GM23248 (cell line): ENCODE results near the gene PAOX. TPM values are rescaled to one million over a fixed set of nuclear protein-coding genes. Genes with fewer than 3 reads are reported as not detected.

Source experiments
- DNase-seq: peaks from one replicate; pipeline ENCODE4 v3.0.0-alpha.2; 2015
- H2AFZ ChIP-seq: fragments of 200-600 bp; sonication (generic); 2 replicates; pipeline ENCODE4 v1.6.1; 2016; ENCODE audit warnings: antibody characterized with exemption
- H3F3A ChIP-seq: fragments of 200-600 bp; sonication (generic); 2 replicates; pipeline ENCODE4 v1.6.1; 2016; ENCODE audit warnings: mild to moderate bottlenecking, antibody characterized with exemption, mixed run types; ENCODE audit not compliant: insufficient read depth
- H3K27ac ChIP-seq: fragments of 200-600 bp; sonication (generic); 2 replicates; pipeline ENCODE4 v1.5.1; 2016; ENCODE audit warnings: mild to moderate bottlenecking
- H3K27me3 ChIP-seq: fragments of 200-600 bp; sonication (generic); replicated peaks from 2 replicates; pipeline ENCODE4 v1.6.1; 2016; ENCODE audit warnings: mild to moderate bottlenecking; ENCODE audit not compliant: insufficient read depth
- H3K36me3 ChIP-seq: fragments of 200-600 bp; sonication (generic); 2 replicates; pipeline ENCODE4 v1.6.1; 2016; ENCODE audit warnings: low read depth, mild to moderate bottlenecking
- H3K4me1 ChIP-seq: fragments of 200-600 bp; sonication (generic); 2 replicates; pipeline ENCODE4 v1.6.1; 2016; ENCODE audit warnings: mild to moderate bottlenecking; ENCODE audit not compliant: insufficient read depth
- H3K4me2 ChIP-seq: fragments of 200-600 bp; sonication (generic); one replicate; pipeline ENCODE4 v1.6.1; 2016; ENCODE audit warnings: mild to moderate bottlenecking; ENCODE audit not compliant: unreplicated experiment
- H3K4me3 ChIP-seq: fragments of 200-600 bp; sonication (generic); 2 replicates; pipeline ENCODE4 v1.5.1; 2016; ENCODE audit warnings: mild to moderate bottlenecking
- H3K79me2 ChIP-seq: fragments of 200-600 bp; sonication (generic); 2 replicates; pipeline ENCODE4 v1.6.1; 2016; ENCODE audit warnings: mild to moderate bottlenecking; ENCODE audit not compliant: insufficient read depth
- H3K9ac ChIP-seq: fragments of 200-600 bp; sonication (generic); 2 replicates; pipeline ENCODE4 v1.6.1; 2016; ENCODE audit warnings: mild to moderate bottlenecking
- H3K9me2 ChIP-seq: fragments of 200-600 bp; sonication (generic); 2 replicates; pipeline ENCODE4 v1.6.1; 2016; ENCODE audit warnings: mixed run types, mild to moderate bottlenecking, moderate library complexity; ENCODE audit not compliant: insufficient read depth
- H3K9me3 ChIP-seq: fragments of 200-600 bp; sonication (generic); one replicate; pipeline ENCODE4 v1.6.1; 2017; ENCODE audit warnings: low read depth
- H4K20me1 ChIP-seq: fragments of 200-600 bp; sonication (generic); 2 replicates; pipeline ENCODE4 v1.6.0; 2016; ENCODE audit not compliant: insufficient read depth
- EZH2 ChIP-seq: fragments of 200-600 bp; sonication (generic); IDR thresholded peaks from 2 replicates; pipeline ENCODE4 v1.6.1; 2018; ENCODE audit warnings: antibody characterized with exemption, mild to moderate bottlenecking; ENCODE audit not compliant: insufficient read depth, poor library complexity, severe bottlenecking
- EZH2phosphoT487 ChIP-seq: fragments of 200-600 bp; sonication (generic); IDR thresholded peaks from 2 replicates; pipeline ENCODE4 v1.6.1; 2018; ENCODE audit warnings: antibody characterized with exemption, moderate library complexity, mild to moderate bottlenecking, low read depth; ENCODE audit not compliant: insufficient read depth
- WGBS, 2 experiments: methylation state at CpG; one replicate each; pipeline ENCODE4 v1.1.6; 2015 to 2017; ENCODE audit warnings: low lambda C conversion rate in 2 of 2, low coverage in 1 of 2; ENCODE audit errors: missing lambda C conversion rate in 2 of 2; 5-methylcytosine and 5-hydroxymethylcytosine counted together
- in situ Hi-C: fragments of 300-500 bp; cut with MboI; formaldehyde crosslinking; loops from 2 replicates; pipeline ENCODE4 v1.15.0; 2020
- polyA plus RNA-seq: library from polyadenylated mRNA; unstranded; fragments of >200 nt; fragmentation: Nextera tagmentation; extraction: Ambion mirVana; gene quantifications from 2 replicates; pipeline ENCODE4 v1.2.1, GENCODE V29; 2016
- total RNA-seq: library from RNA; depleted of rRNA; stranded (reverse); fragments of >200 nt; shearing (Covaris generic); gene quantifications from 2 replicates; pipeline ENCODE4 v1.2.3, GENCODE V29; 2014

Gene PAOX
- total and polyA plus RNA-seq, 2 experiments from 2014 or later: 4.1 to 4.5 TPM

- Histone ChIP-seq H3K79me2 (no peaks in the 10 kb centered on the region), H3F3A (no peaks in the 10 kb centered on the region), H3K4me3 (no peak overlapping the region), H4K20me1 (no peaks in the 10 kb centered on the region), H3K4me2 (no peak overlapping the region), H3K9ac (no peak overlapping the region), H3K27ac (no peak overlapping the region), H2AFZ (no peak overlapping the region), H3K9me2 (no peaks in the 10 kb centered on the region), H3K9me3 (no peaks in the 10 kb centered on the region), H3K27me3 (peaks cover 35% of the 10 kb centered on the region), H3K36me3 (no peaks in the 10 kb centered on the region), H3K4me1 (no peaks in the 10 kb centered on the region)
- in situ Hi-C loops: no loop called here
- no peak for DNase-seq
- WGBS, 2 experiments: 65 to 75% methylated on average over 3 of the region's 3 CpGs
- TF ChIP-seq EZH2phosphoT487 (no peak), EZH2 (no peak)
Observed at GRCh38 chr10:133337370-133337725, 41.7 kb upstream of the PAOX start.

- H3K9ac ChIP-seq: no peak overlapping the region
- peaks cover 37% of the 10 kb centered on the region for H3K27me3 ChIP-seq
- no peaks in the 10 kb centered on the region for H3F3A ChIP-seq
- in situ Hi-C loops: no loop called here
- no peaks in the 10 kb centered on the region for H3K79me2 ChIP-seq
- no peak overlapping the region for H3K4me2 ChIP-seq
- H3K4me3 ChIP-seq: no peak overlapping the region
- 79 to 83% methylated on average over 9 to 10 of the region's 10 CpGs for WGBS, 2 experiments
- no peaks in the 10 kb centered on the region for H3K36me3 ChIP-seq
- no peak overlapping the region for H2AFZ ChIP-seq
- no peaks in the 10 kb centered on the region for H3K9me2 ChIP-seq
- no peak for DNase-seq
- H3K27ac ChIP-seq: no peak overlapping the region
- TF ChIP-seq EZH2 (no peak), EZH2phosphoT487 (no peak)
- H4K20me1 ChIP-seq: no peaks in the 10 kb centered on the region
- H3K9me3 ChIP-seq: no peaks in the 10 kb centered on the region
- H3K4me1 ChIP-seq: no peaks in the 10 kb centered on the region
Observed at GRCh38 chr10:133338080-133339071, 40.7 kb upstream of the PAOX start.

GRCh38 chr10:133339708-133340380, 39.2 kb upstream of the PAOX start:
- Histone ChIP-seq H3K9ac (no peak overlapping the region), H3K4me3 (no peak overlapping the region), H3F3A (no peaks in the 10 kb centered on the region), H3K4me1 (no peaks in the 10 kb centered on the region), H2AFZ (no peak overlapping the region), H3K27ac (no peak overlapping the region), H4K20me1 (no peaks in the 10 kb centered on the region), H3K4me2 (no peak overlapping the region), H3K9me2 (no peaks in the 10 kb centered on the region), H3K79me2 (no peaks in the 10 kb centered on the region), H3K36me3 (no peaks in the 10 kb centered on the region), H3K9me3 (no peaks in the 10 kb centered on the region), H3K27me3 (peaks cover 38% of the 10 kb centered on the region)
- WGBS, 2 experiments: 87 to 89% methylated on average over 13 of the region's 13 CpGs
- TF ChIP-seq EZH2 (no peak), EZH2phosphoT487 (no peak)
- DNase-seq: no peak
- in situ Hi-C loops: no loop called here

DNA sequence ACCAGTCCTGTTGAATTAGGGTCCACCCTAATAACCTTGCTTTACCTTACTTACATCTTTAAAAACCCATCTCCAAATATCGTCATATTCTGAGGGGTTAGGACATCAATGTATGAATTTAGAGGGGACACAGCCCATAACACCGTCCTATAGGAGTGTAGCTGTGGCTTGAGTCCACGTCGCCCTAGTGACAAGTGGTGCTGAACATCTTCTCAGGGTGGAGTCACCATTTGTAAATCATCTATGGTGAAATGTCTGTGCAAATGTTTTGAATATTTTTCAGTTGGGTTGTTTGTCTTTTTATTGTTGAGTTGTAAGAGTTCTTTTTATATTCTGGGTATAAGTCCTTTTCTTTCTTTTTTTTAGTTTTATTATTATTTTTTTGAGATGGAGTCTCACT, 37.1 kb upstream of the PAOX start:
- no peaks in the 10 kb centered on the region for H3K9me3 ChIP-seq
- no peaks in the 10 kb centered on the region for H3K79me2 ChIP-seq
- H2AFZ ChIP-seq: no peak overlapping the region
- WGBS, 2 experiments: 28 to 36% methylated on average over 4 of the region's 4 CpGs
- no peak overlapping the region for H3K9ac ChIP-seq
- H4K20me1 ChIP-seq: no peaks in the 10 kb centered on the region
- in situ Hi-C loops: no loop called here
- H3K4me2 ChIP-seq: no peak overlapping the region
- TF ChIP-seq EZH2 (no peak), EZH2phosphoT487 (no peak)
- H3F3A ChIP-seq: no peaks in the 10 kb centered on the region
- H3K27ac ChIP-seq: no peak overlapping the region
- H3K9me2 ChIP-seq: no peaks in the 10 kb centered on the region
- H3K36me3 ChIP-seq: no peaks in the 10 kb centered on the region
- no peak for DNase-seq
- no peaks in the 10 kb centered on the region for H3K4me1 ChIP-seq
- H3K4me3 ChIP-seq: no peak overlapping the region
- peaks cover 33% of the 10 kb centered on the region for H3K27me3 ChIP-seq
